Lung (tissue), 16 donors: ENCODE measurements around the gene PCDHGA1. TPM values are rescaled to one million over a fixed set of nuclear protein-coding genes. Genes with fewer than 3 reads are reported as not detected.

Experiments used
- ATAC-seq: fragments of 200-7000 bp; cut with Tn5 transposase; one replicate; pipeline ENCODE4 v1.9.1; 2020; ENCODE audit warnings: moderate number of reproducible peaks; ENCODE audit not compliant: insufficient read depth, low FRiP score
- DNase-seq, 3 donors: peaks; one replicate each; pipeline ENCODE4 v3.0.0-alpha.2; 2013 to 2017
- H3K27ac ChIP-seq, 2 donors: one replicate each; pipeline ENCODE4 v1.5.1; 2013; ENCODE audit warnings: mild to moderate bottlenecking in 2 of 2, moderate library complexity in 2 of 2, control low read depth in 1 of 2, inconsistent platforms in 1 of 2, low read depth in 1 of 2, low read length in 1 of 2
- H3K27me3 ChIP-seq, 3 donors: one replicate each; pipeline ENCODE4 v1.5.1; 2013; ENCODE audit warnings: low read length in 2 of 3; ENCODE audit not compliant: control insufficient read depth in 3 of 3, insufficient read depth in 3 of 3
- H3K36me3 ChIP-seq, 4 donors: one replicate each; pipeline ENCODE4 v1.5.1; 2013; ENCODE audit warnings: low read length in 4 of 4, mild to moderate bottlenecking in 1 of 4, moderate library complexity in 1 of 4; ENCODE audit not compliant: control insufficient read depth in 4 of 4, insufficient read depth in 4 of 4
- H3K4me1 ChIP-seq, 5 donors: one replicate each; pipeline ENCODE4 v1.5.1; 2013; ENCODE audit warnings: low read length in 5 of 5, mild to moderate bottlenecking in 2 of 5, moderate library complexity in 1 of 5; ENCODE audit not compliant: control insufficient read depth in 5 of 5, insufficient read depth in 5 of 5
- H3K4me3 ChIP-seq: one replicate; pipeline ENCODE4 v1.5.1; 2013; ENCODE audit warnings: mild to moderate bottlenecking, control low read depth, moderate library complexity
- H3K9ac ChIP-seq, 2 donors: one replicate each; pipeline ENCODE4 v1.5.1; 2013; ENCODE audit warnings: low read length in 2 of 2, control low read depth in 1 of 2; ENCODE audit not compliant: insufficient read depth in 1 of 2
- H3K9me3 ChIP-seq, 4 donors: one replicate each; pipeline ENCODE4 v1.5.1; 2013; ENCODE audit warnings: low read length in 3 of 4, mild to moderate bottlenecking in 1 of 4, moderate library complexity in 1 of 4; ENCODE audit not compliant: control insufficient read depth in 4 of 4, insufficient read depth in 3 of 4
- CTCF ChIP-seq: IDR thresholded peaks from 2 replicates; pipeline ENCODE4 v1.5.1; 2012; ENCODE audit warnings: mild to moderate bottlenecking; ENCODE audit errors: control extremely low read depth, extremely low read depth
- WGBS, 2 donors: extraction: QIAGEN DNeasy Blood & Tissue Kit; methylation state at CpG; one replicate each; pipeline ENCODE4 v1.1.7; 2013; 5-methylcytosine and 5-hydroxymethylcytosine counted together
- long read RNA-seq, 5 donors: transcript quantifications; one replicate each; lab custom pipeline, GENCODE V29; 2026
- polyA plus RNA-seq, 2 donors: library from polyadenylated mRNA; stranded (reverse); fragments of 200-250 nt; gene quantifications; one replicate each; pipeline ENCODE4 v1.2.1, GENCODE V29; 2013
- total RNA-seq, 2 donors: library from RNA; depleted of rRNA in 1 of 2; stranded (reverse); fragments of >200 nt in 1 of 2; gene quantifications; one replicate each; pipeline ENCODE4 v1.2.1, GENCODE V29; 2014 to 2021
- donor health status: control.
- donor health status: control.
- donor health status: Bipolar disorder and iron deficiency.
- donor health status: healthy.
- donor health status: DM: yes; HTN: yes; CAD: no.

The PCDHGA1 gene
- under 1 TPM; 0.57 to 0.71 TPM for total RNA-seq
- under 1 TPM; 0.15 to 0.16 TPM for polyA plus RNA-seq
- long read RNA-seq, donor 1, result 0 reads
- long read RNA-seq, donor 2, result 0 reads
- long read RNA-seq, donor 3, partial matches to known transcripts, result 7 of 7 reads
- long read RNA-seq, donor 3, other reads (novel, unspliced or antisense), result 0 of 7 reads
- long read RNA-seq, donor 4, full-length matches to known transcripts, result 2 of 2 reads
- long read RNA-seq, donor 4, partial matches to known transcripts, result 0 of 2 reads
- long read RNA-seq, donor 4, other reads (novel, unspliced or antisense), result 0 of 2 reads
- long read RNA-seq, donor 5, full-length matches to known transcripts, result 1 of 1 reads
- long read RNA-seq, donor 5, partial matches to known transcripts, result 0 of 1 reads
- long read RNA-seq, donor 5, other reads (novel, unspliced or antisense), result 0 of 1 reads

- Histone ChIP-seq H3K9ac (no peak within 1 kb of the TSS), H3K9me3 (peaks cover 0 to 46% (median 17%) of the 10 kb centered on the region in 4 donors), H3K36me3 (no peaks in the 10 kb centered on the region), H3K4me3 (no peak within 1 kb of the TSS), H3K27me3 (peaks cover 0 to 4% (median 0%) of the 10 kb centered on the region in 3 donors), H3K4me1 (peaks cover 0 to 2% (median 0%) of the 10 kb centered on the region in 5 donors), H3K27ac (peak within 1 kb of the TSS in 1 of 2 donors; percentile 69)
- WGBS, 2 donors, result 24 to 27% methylated on average over 21 of the region's 21 CpGs
- ATAC-seq (no peak), DNase-seq (peak in 2 of 3 donors; percentile 15 to 21)
- TF ChIP-seq CTCF, result no peak
Measured at GRCh38 chr5:141330299-141331080, at the start of gene PCDHGA1. Gene PCDHGA1 (plus strand): TSS chr5:141330514.

DNA sequence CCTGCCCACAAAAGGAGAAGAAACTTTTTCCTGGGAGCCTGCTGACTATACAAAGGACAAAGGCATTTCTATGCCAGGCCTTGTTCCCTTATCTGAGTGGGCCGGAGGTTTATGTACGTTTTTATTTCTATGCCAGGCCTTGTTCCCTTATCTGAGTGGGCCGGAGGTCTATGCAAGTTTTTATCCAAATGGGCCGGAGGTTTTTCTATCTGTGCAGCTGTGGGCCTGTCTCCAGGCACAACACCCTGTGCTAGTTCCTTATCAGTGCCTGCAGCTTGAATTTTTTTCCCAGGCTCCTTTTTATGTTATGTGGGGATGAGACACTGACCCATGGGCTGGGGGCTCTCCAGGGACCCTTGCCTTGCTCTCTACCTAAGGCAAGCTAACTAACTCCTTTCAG is 31.9 kb upstream of the PCDHGA1 start:
- H3K4me3 ChIP-seq, result no peak overlapping the region
- TF ChIP-seq CTCF, result no peak
- ATAC-seq, result no peak
- WGBS, 2 donors, result 90% methylated on average over 4 of the region's 4 CpGs
- peaks cover 8 to 46% (median 26%) of the 10 kb centered on the region in 4 donors for H3K9me3 ChIP-seq
- H3K9ac ChIP-seq, result no peak overlapping the region
- H3K36me3 ChIP-seq, result peaks cover 0 to 5% (median under 1%) of the 10 kb centered on the region in 4 donors
- DNase-seq, result no peak
- no peaks in the 10 kb centered on the region for H3K4me1 ChIP-seq
- no peaks in the 10 kb centered on the region for H3K27me3 ChIP-seq
- no peak overlapping the region for H3K27ac ChIP-seq

- Histone ChIP-seq H3K4me1 (no peaks in the 10 kb centered on the region), H3K27me3 (no peaks in the 10 kb centered on the region), H3K9me3 (peaks cover 7 to 51% (median 27%) of the 10 kb centered on the region in 4 donors), H3K9ac (no peak within 1 kb of the TSS), H3K4me3 (no peak within 1 kb of the TSS), H3K36me3 (peaks cover 0 to 10% (median 0%) of the 10 kb centered on the region in 4 donors), H3K27ac (no peak within 1 kb of the TSS)
- 48 to 56% methylated on average over 35 to 36 of the region's 36 CpGs for WGBS, 2 donors
- DNase-seq (no peak), ATAC-seq (no peak)
- no peak for TF ChIP-seq CTCF
Measured at GRCh38 chr5:141303756-141304155, 26.6 kb upstream of the PCDHGA1 start, which contains the start of gene SLC25A2. Gene SLC25A2 (minus strand): TSS chr5:141304049. CDS start chr5:141303865, 184 bp downstream.
